Heart left ventricle (tissue), 16 donors: ENCODE data around the gene NR3C1. TPM values are rescaled to one million over a fixed set of nuclear protein-coding genes. Genes with fewer than 3 reads are reported as not detected.

Experiments
- ATAC-seq, 4 donors: fragments of 200-7000 bp; cut with Tn5 transposase; one replicate each; pipeline ENCODE4 v1.9.1; 2020 to 2022; ENCODE audit warnings: moderate library complexity in 4 of 4, mild to moderate bottlenecking in 3 of 4, moderate number of reproducible peaks in 1 of 4
- DNase-seq, 5 donors: peaks; one replicate each; pipeline ENCODE4 v3.0.0-alpha.2; 2020
- H3K27ac ChIP-seq, 12 donors: fragments of 200-600 bp; sonication (generic) in 4 of 12; one replicate each; pipeline versions ENCODE4 v1.5.0 to v1.8.0; 2016 to 2022; ENCODE audit warnings: mild to moderate bottlenecking in 2 of 12
- H3K27me3 ChIP-seq, 9 donors: fragments of 200-600 bp; sonication (generic) in 2 of 9; one replicate each; pipeline versions ENCODE4 v1.5.1 to v1.8.0; 2016 to 2022; ENCODE audit warnings: mild to moderate bottlenecking in 3 of 9
- H3K36me3 ChIP-seq, 9 donors: fragments of 200-600 bp; sonication (generic) in 2 of 9; one replicate each; pipeline versions ENCODE4 v1.5.0 to v1.8.0; 2018 to 2022; ENCODE audit warnings: mild to moderate bottlenecking in 2 of 9
- H3K4me1 ChIP-seq, 12 donors: fragments of 200-600 bp; sonication (generic) in 4 of 12; one replicate each; pipeline versions ENCODE4 v1.5.0 to v1.8.0; 2016 to 2022; ENCODE audit warnings: mild to moderate bottlenecking in 3 of 12
- H3K4me3 ChIP-seq, 12 donors: fragments of 200-600 bp; sonication (generic) in 4 of 12; one replicate each; pipeline versions ENCODE4 v1.5.0 to v1.8.0; 2017 to 2022; ENCODE audit warnings: mild to moderate bottlenecking in 9 of 12, moderate library complexity in 4 of 12
- H3K9me3 ChIP-seq, 12 donors: fragments of 200-600 bp; sonication (generic) in 4 of 12; one replicate each; pipeline versions ENCODE4 v1.5.0 to v1.8.0; 2016 to 2022; ENCODE audit warnings: mild to moderate bottlenecking in 1 of 12
- POLR2A ChIP-seq, 2 donors: fragments of 450-650 bp; IDR thresholded peaks; one replicate each; pipeline ENCODE4 v1.6.1; 2017; ENCODE audit warnings: antibody characterized with exemption in 2 of 2, mild to moderate bottlenecking in 2 of 2, moderate library complexity in 2 of 2
- WGBS, 4 donors: extraction: QIAGEN DNeasy Blood & Tissue Kit in 2 of 4; methylation state at CpG; one replicate each; pipeline versions ENCODE4 v1.1.5 to v1.1.7; 2013 to 2018; 5-methylcytosine and 5-hydroxymethylcytosine counted together
- intact Hi-C, 10 donors: fragments of 100-400 bp; cut with DNase I; formaldehyde crosslinking; loops; one replicate each; pipeline versions ENCODE4 v1.11.1 to v1.14.2; 2022
- polyA plus RNA-seq, 2 donors: library from polyadenylated mRNA; stranded (reverse); fragments of 200-250 nt; gene quantifications; one replicate each; pipeline ENCODE4 v1.2.3, GENCODE V29; 2013
- total RNA-seq, 9 donors: library from RNA; depleted of rRNA in 2 of 9; stranded (reverse); fragments of >200 nt in 2 of 9; fragmentation: NEBNext Ultra II Directional in 3 of 9; extraction: Animal tissue kit (Norgen Biotek cat#: 25700) in 3 of 9; gene quantifications; one replicate each; pipeline versions ENCODE4 v1.1.0 to v1.2.4, GENCODE V29; 2016 to 2023
- TF ChIP-seq, protein P1 (sequence below), 12 donors: fragments of 200-600 bp; sonication (generic) in 4 of 12; IDR thresholded peaks; one replicate each; pipeline versions ENCODE4 v1.5.0 to v1.8.0; 2018 to 2022; ENCODE audit warnings: antibody characterized with exemption in 12 of 12, mild to moderate bottlenecking in 5 of 12
- donor health status: ischemic (EF 13 %, LVEDD 7.1; RV severe dilation, severe dysfunction).
- donor health status: healthy with polysubstance abuse.
- donor health status: DM: no; HTN: yes; CAD: no.
- donor health status: DM: no; HTN: no; CAD: no.
- donor health status: ischemic (EF 25% LVEDD 6.9; RV normal size, moderate dysfunction).
- donor health status: ischemic (EF 25% LVEDD 5.7; RV mildly dilated, moderate dysfunction).
- donor health status: healthy.
- donor health status: DM: yes; HTN: yes; CAD: no.
- donor health status: ischemic (EF 35%, LVEDD 5.7; RV mildly dilated, moderate dysfunction).
- donor health status: nonischemic (EF 11% LVEDD 7.7; RV severe dilation, severe dysfunction).
- donor health status: DM: yes; HTN: yes; CAD: no.
- donor health status: PGD.
- donor health status: ischemic (EF 29% LVEDD 5.4; RV normal size, mild dysfunction).
- donor health status: nonischemic (EF 23%, LVEDD 6.1; RV moderate dilation, normal function).

NR3C1 gene
- total and polyA plus RNA-seq, 11 donors, result 10.4 to 73.7 (median 45.3) TPM

DNA sequence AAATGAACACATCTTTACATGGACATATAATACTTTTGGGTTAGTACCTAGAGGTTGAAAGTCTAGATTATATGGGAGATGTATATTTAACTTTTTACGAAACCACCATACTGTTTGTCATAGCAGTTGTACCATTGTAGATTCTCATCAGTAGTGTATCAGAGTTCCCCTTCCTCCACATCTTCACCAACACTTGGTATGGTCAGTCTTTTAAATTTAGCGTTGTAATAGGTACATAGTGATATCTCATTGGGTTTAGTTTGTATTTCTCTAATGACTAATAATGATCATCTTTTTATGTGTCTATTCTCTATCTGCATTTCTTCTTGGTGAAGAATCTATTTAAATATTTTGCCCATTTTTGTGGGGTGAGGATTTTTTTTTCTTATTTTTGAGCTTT lies 137.5 kb downstream of the NR3C1 start:
- DNase-seq, result no peak
- 95 to 98% (median 97%) methylated on average over 2 of the region's 2 CpGs for WGBS, 4 donors
- no peaks in the 10 kb centered on the region for H3K4me1 ChIP-seq
- ATAC-seq, result no peak
- H3K4me3 ChIP-seq, result no peak overlapping the region
- no peak overlapping the region for H3K27ac ChIP-seq
- TF ChIP-seq, protein P1, sequence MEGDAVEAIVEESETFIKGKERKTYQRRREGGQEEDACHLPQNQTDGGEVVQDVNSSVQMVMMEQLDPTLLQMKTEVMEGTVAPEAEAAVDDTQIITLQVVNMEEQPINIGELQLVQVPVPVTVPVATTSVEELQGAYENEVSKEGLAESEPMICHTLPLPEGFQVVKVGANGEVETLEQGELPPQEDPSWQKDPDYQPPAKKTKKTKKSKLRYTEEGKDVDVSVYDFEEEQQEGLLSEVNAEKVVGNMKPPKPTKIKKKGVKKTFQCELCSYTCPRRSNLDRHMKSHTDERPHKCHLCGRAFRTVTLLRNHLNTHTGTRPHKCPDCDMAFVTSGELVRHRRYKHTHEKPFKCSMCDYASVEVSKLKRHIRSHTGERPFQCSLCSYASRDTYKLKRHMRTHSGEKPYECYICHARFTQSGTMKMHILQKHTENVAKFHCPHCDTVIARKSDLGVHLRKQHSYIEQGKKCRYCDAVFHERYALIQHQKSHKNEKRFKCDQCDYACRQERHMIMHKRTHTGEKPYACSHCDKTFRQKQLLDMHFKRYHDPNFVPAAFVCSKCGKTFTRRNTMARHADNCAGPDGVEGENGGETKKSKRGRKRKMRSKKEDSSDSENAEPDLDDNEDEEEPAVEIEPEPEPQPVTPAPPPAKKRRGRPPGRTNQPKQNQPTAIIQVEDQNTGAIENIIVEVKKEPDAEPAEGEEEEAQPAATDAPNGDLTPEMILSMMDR (IDR thresholded peaks at IDR 0.05), result no peak
- no peak for TF ChIP-seq POLR2A (IDR thresholded peaks at IDR 0.05)
- no peaks in the 10 kb centered on the region for H3K27me3 ChIP-seq
- H3K36me3 ChIP-seq, result no peaks in the 10 kb centered on the region
- intact Hi-C loops, result no loop called here
- peaks cover 0 to 49% (median 15%) of the 10 kb centered on the region in 12 donors for H3K9me3 ChIP-seq

DNA sequence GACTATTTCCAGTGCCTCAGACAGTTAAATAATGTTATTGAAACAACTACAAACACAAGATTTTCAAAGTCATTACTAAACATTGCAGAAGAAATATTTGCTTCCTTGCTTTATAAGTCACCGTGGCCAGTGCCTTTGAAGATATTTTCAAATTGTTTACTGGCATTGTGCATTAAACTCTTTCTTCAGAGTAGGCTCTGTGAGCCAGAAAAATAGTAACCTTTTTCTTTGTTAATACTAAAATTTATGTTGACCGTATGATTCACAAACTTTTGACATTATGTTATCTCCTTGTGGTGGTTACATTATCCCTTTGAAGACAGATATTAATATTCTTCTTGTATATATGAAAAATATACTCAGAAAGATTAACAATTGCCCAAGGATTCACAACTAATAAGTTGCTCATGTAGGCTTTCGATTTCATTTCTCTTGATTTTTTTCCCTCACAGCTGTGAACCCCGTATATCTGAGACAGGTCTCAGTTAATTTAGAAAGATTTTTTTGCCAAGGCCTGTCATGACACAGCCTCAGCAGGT lies 140.1 kb downstream of the NR3C1 start:
- no peak for DNase-seq
- Histone ChIP-seq H3K4me1 (no peaks in the 10 kb centered on the region), H3K9me3 (peaks cover 0 to 27% (median 3%) of the 10 kb centered on the region in 12 donors), H3K27me3 (no peaks in the 10 kb centered on the region), H3K4me3 (no peak overlapping the region), H3K36me3 (no peaks in the 10 kb centered on the region), H3K27ac (no peak overlapping the region)
- WGBS, 4 donors, result 79 to 96% (median 93%) methylated on average over 4 of the region's 4 CpGs
- TF ChIP-seq POLR2A (IDR thresholded peaks at IDR 0.05), result no peak
- TF ChIP-seq, protein P1 (IDR thresholded peaks at IDR 0.05), result no peak
- ATAC-seq, result no peak
- intact Hi-C loops, result no loop called here

DNA sequence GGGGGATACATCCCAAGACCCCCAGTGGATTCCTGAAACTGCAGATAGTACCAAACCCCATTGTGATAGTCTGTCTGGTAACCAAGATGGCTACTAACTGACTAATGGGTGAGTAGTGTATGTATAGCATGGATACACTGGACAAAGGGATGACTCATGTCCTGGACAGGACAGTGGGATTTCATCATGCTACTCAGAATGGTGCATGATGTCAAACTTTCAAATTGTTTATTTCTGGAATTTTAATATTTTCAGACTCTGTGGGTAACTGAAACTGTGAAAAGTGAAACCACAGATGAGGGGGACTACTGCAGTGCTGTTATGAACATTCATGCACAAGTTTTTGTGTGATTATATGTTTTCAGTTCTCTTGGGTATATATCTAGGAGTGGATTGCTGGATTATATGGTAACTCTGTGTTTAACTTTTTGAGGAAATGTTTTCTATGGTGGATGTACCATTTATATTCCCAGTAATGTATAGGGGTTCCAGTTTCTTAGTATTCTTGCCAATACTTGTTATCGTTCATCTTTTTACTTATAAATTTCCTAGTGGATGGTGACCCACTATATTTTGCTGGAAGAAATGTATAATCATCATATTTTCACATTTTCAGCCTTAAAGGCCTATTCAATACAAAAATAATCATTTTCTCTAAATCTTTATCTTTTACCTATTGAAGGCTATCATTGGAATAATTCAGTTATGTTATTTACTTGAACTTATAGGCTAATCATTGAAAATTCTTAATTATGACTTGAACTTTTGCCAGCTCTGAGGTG lies 140.9 kb downstream of the NR3C1 start:
- Histone ChIP-seq H3K4me3 (no peak overlapping the region), H3K4me1 (no peaks in the 10 kb centered on the region), H3K36me3 (no peaks in the 10 kb centered on the region), H3K27me3 (no peaks in the 10 kb centered on the region), H3K27ac (peak overlapping the region in 1 of 12 donors; percentile 29), H3K9me3 (peaks cover 0 to 19% (median 3%) of the 10 kb centered on the region in 12 donors)
- 95 to 99% (median 98%) methylated on average over 1 of the region's 1 CpG for WGBS, 4 donors
- intact Hi-C loops, result no loop called here
- DNase-seq (no peak), ATAC-seq (peak in 2 of 4 donors; percentile 28 to 57)
- TF ChIP-seq, protein P1 (IDR thresholded peaks at IDR 0.05), result no peak
- no peak for TF ChIP-seq POLR2A (IDR thresholded peaks at IDR 0.05)

DNA sequence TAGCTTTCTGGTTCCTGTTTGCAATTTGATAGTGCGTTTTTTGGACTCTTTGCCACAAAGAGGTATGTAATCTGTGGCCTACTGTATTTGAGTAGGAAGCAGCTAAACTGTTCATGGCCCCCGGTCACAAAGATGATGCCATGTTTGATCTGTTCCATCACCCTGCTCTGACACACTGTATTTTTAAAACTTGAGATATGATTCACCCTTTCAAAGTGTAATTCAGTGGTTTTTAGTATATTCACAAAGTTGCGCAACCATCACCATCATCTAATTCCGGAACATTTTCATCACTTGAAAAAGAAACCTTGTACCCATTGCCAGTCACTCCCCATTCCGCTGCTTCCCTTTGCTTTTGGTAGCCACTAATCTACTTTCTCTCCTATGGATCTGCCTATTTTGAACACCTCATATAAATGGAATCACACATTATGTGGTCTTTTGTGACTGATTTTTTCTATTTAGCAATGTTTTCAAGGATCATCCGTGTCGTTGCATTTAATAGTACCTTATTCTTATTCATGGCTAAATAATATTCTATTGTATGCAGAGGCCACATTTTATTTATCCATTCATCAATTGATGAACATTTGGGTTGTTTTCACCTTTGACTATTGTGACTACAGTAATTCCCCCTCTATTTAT lies 141.6 kb downstream of the NR3C1 start:
- intact Hi-C loops, result no loop called here
- no peak for DNase-seq
- Histone ChIP-seq H3K36me3 (no peaks in the 10 kb centered on the region), H3K27ac (peak overlapping the region in 1 of 12 donors; percentile 29), H3K4me3 (no peak overlapping the region), H3K27me3 (no peaks in the 10 kb centered on the region), H3K9me3 (peaks cover 0 to 12% (median 0%) of the 10 kb centered on the region in 12 donors), H3K4me1 (no peaks in the 10 kb centered on the region)
- TF ChIP-seq, protein P1 (IDR thresholded peaks at IDR 0.05), result no peak
- TF ChIP-seq POLR2A (IDR thresholded peaks at IDR 0.05), result no peak
- ATAC-seq, result peak in 1 of 4 donors; percentile 24
- 93 to 96% (median 95%) methylated on average over 7 of the region's 7 CpGs for WGBS, 4 donors
